ENCODE data around the gene RSBN1.

Gene RSBN1

GRCh38 chr1:113811888-113812660, at the start of gene RSBN1:
Gene RSBN1, minus strand, starts transcription at chr1:113812476. Its CDS starts 64 bp downstream, at chr1:113812412.
- no peaks in the 10 kb centered on the region for H3K27me3 ChIP-seq (ENCODE audit: insufficient read depth, poor library complexity, severe bottlenecking)
- H3K36me3 ChIP-seq (ENCODE audit: low read depth), result no peaks in the 10 kb centered on the region
- H3K4me1 ChIP-seq (ENCODE audit: insufficient read depth, poor library complexity, severe bottlenecking), result peaks cover 17% of the 10 kb centered on the region
- no peak for TF ChIP-seq CTCF (IDR thresholded peaks at IDR 0.05; ENCODE audit: poor library complexity, severe bottlenecking)
- H3K27ac ChIP-seq (ENCODE audit: poor library complexity, severe bottlenecking), result peak within 1 kb of the TSS; percentile 50
- peak within 1 kb of the TSS; percentile 79 for H3K4me3 ChIP-seq (ENCODE audit: severe bottlenecking)
- ATAC-seq (ENCODE audit: low read depth) (peak; percentile 96), DNase-seq (ENCODE audit: low spot score) (peak; percentile 98)
- H3K9me3 ChIP-seq (ENCODE audit: severe bottlenecking), result no peaks in the 10 kb centered on the region

- Histone ChIP-seq H3K36me3 (ENCODE audit: low read depth) (no peaks in the 10 kb centered on the region), H3K4me3 (ENCODE audit: severe bottlenecking) (no peak overlapping the region), H3K27ac (ENCODE audit: poor library complexity, severe bottlenecking) (peak overlapping the region; percentile 67), H3K4me1 (ENCODE audit: insufficient read depth, poor library complexity, severe bottlenecking) (peaks cover 18% of the 10 kb centered on the region), H3K27me3 (ENCODE audit: insufficient read depth, poor library complexity, severe bottlenecking) (no peaks in the 10 kb centered on the region), H3K9me3 (ENCODE audit: severe bottlenecking) (no peaks in the 10 kb centered on the region)
- ATAC-seq (ENCODE audit: low read depth), result no peak
- TF ChIP-seq CTCF (IDR thresholded peaks at IDR 0.05; ENCODE audit: poor library complexity, severe bottlenecking), result no peak
- DNase-seq (ENCODE audit: low spot score), result no peak
Observed at GRCh38 chr1:113861641-113862040, 49.4 kb upstream of the RSBN1 start.

GRCh38 chr1:113860891-113861290, 48.6 kb upstream of the RSBN1 start:
- peaks cover 17% of the 10 kb centered on the region for H3K4me1 ChIP-seq (ENCODE audit: insufficient read depth, poor library complexity, severe bottlenecking)
- H3K4me3 ChIP-seq (ENCODE audit: severe bottlenecking), result no peak overlapping the region
- TF ChIP-seq CTCF (IDR thresholded peaks at IDR 0.05; ENCODE audit: poor library complexity, severe bottlenecking), result no peak
- no peaks in the 10 kb centered on the region for H3K36me3 ChIP-seq (ENCODE audit: low read depth)
- ATAC-seq (ENCODE audit: low read depth) (peak; percentile 85), DNase-seq (ENCODE audit: low spot score) (no peak)
- H3K9me3 ChIP-seq (ENCODE audit: severe bottlenecking), result no peaks in the 10 kb centered on the region
- H3K27me3 ChIP-seq (ENCODE audit: insufficient read depth, poor library complexity, severe bottlenecking), result no peaks in the 10 kb centered on the region
- peak overlapping the region; percentile 67 for H3K27ac ChIP-seq (ENCODE audit: poor library complexity, severe bottlenecking)

GRCh38 chr1:113859478-113860175, 47.4 kb upstream of the RSBN1 start:
- Histone ChIP-seq H3K27ac (ENCODE audit: poor library complexity, severe bottlenecking) (peak overlapping the region; percentile 67), H3K4me3 (ENCODE audit: severe bottlenecking) (no peak overlapping the region), H3K4me1 (ENCODE audit: insufficient read depth, poor library complexity, severe bottlenecking) (peaks cover 17% of the 10 kb centered on the region), H3K36me3 (ENCODE audit: low read depth) (no peaks in the 10 kb centered on the region), H3K9me3 (ENCODE audit: severe bottlenecking) (no peaks in the 10 kb centered on the region), H3K27me3 (ENCODE audit: insufficient read depth, poor library complexity, severe bottlenecking) (no peaks in the 10 kb centered on the region)
- ATAC-seq (ENCODE audit: low read depth) (no peak), DNase-seq (ENCODE audit: low spot score) (no peak)
- no peak for TF ChIP-seq CTCF (IDR thresholded peaks at IDR 0.05; ENCODE audit: poor library complexity, severe bottlenecking)

Data from RWPE2 (cell line).